Astrocyte (in vitro differentiated cells and primary cell): ENCODE measurements around the gene HSF4. TPM values are rescaled to one million over a fixed set of nuclear protein-coding genes. Genes with fewer than 3 reads are reported as not detected.

ENCODE experiments used
- DNase-seq: peaks from one replicate; pipeline ENCODE4 v3.0.0-alpha.2; 2010; ENCODE audit warnings: low read depth
- FAIRE-seq: peaks from 2 replicates; lab custom pipeline; 2011; peaks lifted over from hg19 to GRCh38; lab: Jason Lieb, UNC
- H2AFZ ChIP-seq: 2 replicates; pipeline ENCODE4 v1.6.0; 2012; ENCODE audit warnings: low read depth, low read length, inconsistent platforms
- H3K27ac ChIP-seq: 2 replicates; pipeline ENCODE4 v1.5.1; 2011; ENCODE audit warnings: low read depth, low read length, inconsistent platforms
- H3K27me3 ChIP-seq: 2 replicates; pipeline ENCODE4 v1.6.0; 2011; ENCODE audit warnings: low read length, inconsistent platforms; ENCODE audit not compliant: insufficient read depth
- H3K36me3 ChIP-seq: 2 replicates; pipeline ENCODE4 v1.5.1; 2011; ENCODE audit warnings: low read length, inconsistent platforms; ENCODE audit not compliant: insufficient read depth
- H3K4me1 ChIP-seq: 2 replicates; pipeline ENCODE4 v1.5.1; 2011; ENCODE audit warnings: low read length, inconsistent platforms; ENCODE audit not compliant: insufficient read depth
- H3K4me2 ChIP-seq: 2 replicates; pipeline ENCODE4 v1.6.0; 2012; ENCODE audit warnings: low read length, inconsistent platforms
- H3K4me3 ChIP-seq: 2 replicates; pipeline ENCODE4 v1.5.1; 2011; ENCODE audit warnings: low read depth, mild to moderate bottlenecking, low read length, inconsistent platforms; ENCODE audit not compliant: insufficient read depth
- H3K79me2 ChIP-seq: 2 replicates; pipeline ENCODE4 v1.6.0; 2012; ENCODE audit warnings: mild to moderate bottlenecking, low read length, inconsistent platforms; ENCODE audit not compliant: insufficient read depth
- H3K9ac ChIP-seq: 2 replicates; pipeline ENCODE4 v1.6.0; 2012; ENCODE audit warnings: mild to moderate bottlenecking, low read length, inconsistent platforms
- H3K9me3 ChIP-seq: 2 replicates; pipeline ENCODE4 v1.5.1; 2012; ENCODE audit warnings: low read depth, mild to moderate bottlenecking, low read length, inconsistent platforms; ENCODE audit not compliant: insufficient read depth
- H4K20me1 ChIP-seq: 2 replicates; pipeline ENCODE4 v1.6.0; 2012; ENCODE audit warnings: low read length, inconsistent platforms; ENCODE audit not compliant: insufficient read depth
- H3K27ac Mint-ChIP-seq: one replicate; pipeline ENCODE4 v1.8.0; 2021; ENCODE audit warnings: mild to moderate bottlenecking, mixed read lengths; ENCODE audit not compliant: unreplicated experiment
- H3K27me3 Mint-ChIP-seq: one replicate; pipeline ENCODE4 v1.8.0; 2021; ENCODE audit warnings: low read depth, mixed read lengths; ENCODE audit not compliant: unreplicated experiment
- H3K36me3 Mint-ChIP-seq: one replicate; pipeline ENCODE4 v1.8.0; 2021; ENCODE audit warnings: low read depth, mixed read lengths; ENCODE audit not compliant: unreplicated experiment
- H3K4me1 Mint-ChIP-seq: one replicate; pipeline ENCODE4 v1.8.0; 2021; ENCODE audit warnings: low read depth, mixed read lengths; ENCODE audit not compliant: unreplicated experiment
- H3K4me3 Mint-ChIP-seq: one replicate; pipeline ENCODE4 v1.8.0; 2021; ENCODE audit warnings: mild to moderate bottlenecking, moderate library complexity, mixed read lengths; ENCODE audit not compliant: unreplicated experiment
- H3K9me3 Mint-ChIP-seq: one replicate; pipeline ENCODE4 v1.8.0; 2021; ENCODE audit warnings: mild to moderate bottlenecking, mixed read lengths; ENCODE audit not compliant: unreplicated experiment
- EZH2 ChIP-seq: IDR thresholded peaks from 2 replicates; pipeline ENCODE4 v1.6.1; 2012; ENCODE audit warnings: mild to moderate bottlenecking, low read length, inconsistent platforms; ENCODE audit not compliant: insufficient read depth
- microRNA-seq: library from miRNA; unstranded; fragments of <30 nt; microRNA quantifications from one replicate; pipeline ENCODE4 v1.2.0, GENCODE V29; 2020
- total RNA-seq: library from RNA; stranded (reverse); gene quantifications from 2 replicates; pipeline ENCODE4 v1.2.1, GENCODE V29; 2021
- TF ChIP-seq, protein P1 (sequence below): IDR thresholded peaks from 2 replicates; pipeline ENCODE4 v1.5.1; 2011; ENCODE audit warnings: low read depth, mild to moderate bottlenecking, inconsistent platforms, low read length, moderate library complexity; ENCODE audit not compliant: insufficient read depth

HSF4 gene
- total RNA-seq, 1 donor from 2014 or later = 4.5 TPM

DNA sequence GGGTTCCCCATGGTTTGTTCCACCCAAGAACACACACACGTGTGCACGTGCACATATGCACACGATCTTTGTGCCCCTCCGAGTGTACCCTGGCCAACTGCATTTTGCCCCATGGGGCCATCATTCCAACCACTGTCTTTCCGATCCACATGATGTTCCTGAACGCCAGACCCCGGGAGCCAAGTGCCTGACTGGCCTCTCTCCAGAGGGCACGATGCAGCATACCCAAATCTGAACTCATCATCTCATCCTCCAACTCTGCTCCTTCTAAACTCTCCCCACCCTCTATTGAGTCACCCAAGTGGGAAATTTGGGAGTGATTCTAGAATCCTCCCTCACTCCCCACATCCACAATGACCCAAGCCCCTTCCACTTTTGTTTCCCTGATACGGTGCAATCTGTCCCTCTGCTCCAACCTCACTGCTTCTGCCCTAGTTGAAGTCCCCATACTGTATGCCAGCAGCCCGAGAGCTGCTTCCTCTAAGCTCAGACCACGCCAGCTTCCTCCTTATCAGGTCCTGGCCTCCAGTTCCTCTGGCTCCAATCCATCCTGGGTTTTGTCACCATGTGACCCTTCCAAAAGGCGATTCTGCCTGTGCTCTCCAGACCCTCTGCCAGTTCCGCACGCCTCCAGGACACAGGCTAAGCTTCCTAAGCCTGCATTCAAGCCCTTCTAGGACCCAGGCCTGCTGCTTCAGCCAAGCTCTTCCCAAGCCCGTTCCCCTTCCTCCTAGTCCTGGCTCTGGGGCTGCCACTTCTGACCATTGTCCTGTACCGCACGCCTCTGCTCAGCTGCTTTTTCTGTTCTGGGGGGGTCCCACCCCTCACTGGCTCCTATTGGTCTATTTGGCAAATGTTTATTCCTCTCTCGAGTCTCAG, 52.3 kb downstream of the HSF4 start:
- no peaks in the 10 kb centered on the region for H3K9me3 Mint-ChIP-seq
- no peak for TF ChIP-seq EZH2
- TF ChIP-seq, protein P1, sequence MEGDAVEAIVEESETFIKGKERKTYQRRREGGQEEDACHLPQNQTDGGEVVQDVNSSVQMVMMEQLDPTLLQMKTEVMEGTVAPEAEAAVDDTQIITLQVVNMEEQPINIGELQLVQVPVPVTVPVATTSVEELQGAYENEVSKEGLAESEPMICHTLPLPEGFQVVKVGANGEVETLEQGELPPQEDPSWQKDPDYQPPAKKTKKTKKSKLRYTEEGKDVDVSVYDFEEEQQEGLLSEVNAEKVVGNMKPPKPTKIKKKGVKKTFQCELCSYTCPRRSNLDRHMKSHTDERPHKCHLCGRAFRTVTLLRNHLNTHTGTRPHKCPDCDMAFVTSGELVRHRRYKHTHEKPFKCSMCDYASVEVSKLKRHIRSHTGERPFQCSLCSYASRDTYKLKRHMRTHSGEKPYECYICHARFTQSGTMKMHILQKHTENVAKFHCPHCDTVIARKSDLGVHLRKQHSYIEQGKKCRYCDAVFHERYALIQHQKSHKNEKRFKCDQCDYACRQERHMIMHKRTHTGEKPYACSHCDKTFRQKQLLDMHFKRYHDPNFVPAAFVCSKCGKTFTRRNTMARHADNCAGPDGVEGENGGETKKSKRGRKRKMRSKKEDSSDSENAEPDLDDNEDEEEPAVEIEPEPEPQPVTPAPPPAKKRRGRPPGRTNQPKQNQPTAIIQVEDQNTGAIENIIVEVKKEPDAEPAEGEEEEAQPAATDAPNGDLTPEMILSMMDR = no peak
- H3K4me3 Mint-ChIP-seq = no peak overlapping the region
- DNase-seq (no peak), FAIRE-seq (no peak)
- no peak overlapping the region for H3K4me3 ChIP-seq
- no peak overlapping the region for H3K27ac Mint-ChIP-seq
- H3K79me2 ChIP-seq = no peaks in the 10 kb centered on the region
- no peak overlapping the region for H2AFZ ChIP-seq
- H3K27me3 Mint-ChIP-seq = peaks cover 15% of the 10 kb centered on the region
- no peaks in the 10 kb centered on the region for H3K36me3 ChIP-seq
- H3K36me3 Mint-ChIP-seq = peaks cover 34% of the 10 kb centered on the region
- no peak overlapping the region for H3K4me2 ChIP-seq
- H4K20me1 ChIP-seq = no peaks in the 10 kb centered on the region
- H3K4me1 ChIP-seq = no peaks in the 10 kb centered on the region
- no peaks in the 10 kb centered on the region for H3K27me3 ChIP-seq
- no peaks in the 10 kb centered on the region for H3K9me3 ChIP-seq
- H3K9ac ChIP-seq = no peak overlapping the region
- H3K4me1 Mint-ChIP-seq = peaks cover under 1% of the 10 kb centered on the region
- H3K27ac ChIP-seq = no peak overlapping the region

Small RNA genes lying within 50 kb of the gene (microRNA-seq; reads per million reads assigned to microRNA genes)
- gene MIR328 = 411 reads per million, percentile 76 among the genes with 10 or more reads in this experiment

Other genes with a start within 250 kb of the HSF4 start
- gene CDH16, start 245.9 kb upstream of the HSF4 start, total RNA-seq = not detected in 2 replicates
- gene RRAD, start 239.2 kb upstream of the HSF4 start, total RNA-seq = 10.2 and 12.1 TPM in 2 replicates
- 69.5 and 75.6 TPM in 2 replicates for gene CIAO2B, start 230.3 kb upstream of the HSF4 start, total RNA-seq
- gene CES2, start 229.2 kb upstream of the HSF4 start, total RNA-seq = 22.9 and 28.8 TPM in 2 replicates
- 0.77 and 1.5 TPM in 2 replicates for gene CES3, start 203.5 kb upstream of the HSF4 start, total RNA-seq
- 1.2 TPM in 2 replicates for gene CES4A, start 176.2 kb upstream of the HSF4 start, total RNA-seq
- gene CBFB, start 135.6 kb upstream of the HSF4 start, total RNA-seq = 94.8 and 104 TPM in 2 replicates
- gene PHAF1, start 54.8 kb upstream of the HSF4 start, total RNA-seq = 16.1 and 17.1 TPM in 2 replicates
- 7.6 and 9.4 TPM in 2 replicates for gene B3GNT9, start 13.7 kb upstream of the HSF4 start, total RNA-seq
- 10.1 and 11.0 TPM in 2 replicates for gene TRADD, start 4.8 kb upstream of the HSF4 start, total RNA-seq
- gene FBXL8, start 4.8 kb upstream of the HSF4 start, total RNA-seq = 5.6 and 6.8 TPM in 2 replicates
- 9.5 and 10.9 TPM in 2 replicates for gene NOL3, start 5.8 kb downstream of the HSF4 start, total RNA-seq
- 26.1 TPM in 2 replicates for gene MATCAP1, start 19.2 kb downstream of the HSF4 start, total RNA-seq
- 0.45 and 0.62 TPM in 2 replicates for gene EXOC3L1, start 25.4 kb downstream of the HSF4 start, total RNA-seq
- 44.7 and 51.2 TPM in 2 replicates for gene E2F4, start 27.4 kb downstream of the HSF4 start, total RNA-seq
- 1.2 and 1.4 TPM in 2 replicates for gene ELMO3, start 34.4 kb downstream of the HSF4 start, total RNA-seq
- 47.5 and 51.6 TPM in 2 replicates for gene TMEM208, start 62.4 kb downstream of the HSF4 start, total RNA-seq
- gene FHOD1, start 82.7 kb downstream of the HSF4 start, total RNA-seq = 38.1 and 40.5 TPM in 2 replicates
- 2.4 and 2.5 TPM in 2 replicates for gene SLC9A5, start 84.2 kb downstream of the HSF4 start, total RNA-seq
- gene PLEKHG4, start 114.8 kb downstream of the HSF4 start, total RNA-seq = 1.8 and 2.4 TPM in 2 replicates
- not detected in 2 replicates for gene KCTD19, start 162.0 kb downstream of the HSF4 start, total RNA-seq
- not detected in 2 replicates for gene LRRC36, start 162.1 kb downstream of the HSF4 start, total RNA-seq
- 0.65 and 0.75 TPM in 2 replicates for gene TPPP3, start 228.8 kb downstream of the HSF4 start, total RNA-seq